ENCODE measurements around the gene USP17L11.
"Not testable (repeated sequence)": the region's sequence is repeated elsewhere in the genome, so short reads cannot be mapped to it uniquely, and the experiment has no call there.

GRCh38 chr4:9215105-9215504 is at the start of gene USP17L11:
- not testable (repeated sequence) for TF ChIP-seq SUZ12 (IDR thresholded peaks at IDR 0.05; ENCODE audit: extremely low read depth, insufficient read depth, insufficient read length); ZNF274 (IDR thresholded peaks at IDR 0.05; ENCODE audit: low read depth, low read length)

All from NT2/D1 (cell line).